NCI-H2227 treated with DMSO at 0.1 percent for 48 hours (cell line): Measurements from ENCODE around the gene MTFR2.

Experiments used
- DNase-seq: peaks from one replicate; lab custom pipeline; 2025; lab: John Stamatoyannopoulos, UW

Gene MTFR2

DNA sequence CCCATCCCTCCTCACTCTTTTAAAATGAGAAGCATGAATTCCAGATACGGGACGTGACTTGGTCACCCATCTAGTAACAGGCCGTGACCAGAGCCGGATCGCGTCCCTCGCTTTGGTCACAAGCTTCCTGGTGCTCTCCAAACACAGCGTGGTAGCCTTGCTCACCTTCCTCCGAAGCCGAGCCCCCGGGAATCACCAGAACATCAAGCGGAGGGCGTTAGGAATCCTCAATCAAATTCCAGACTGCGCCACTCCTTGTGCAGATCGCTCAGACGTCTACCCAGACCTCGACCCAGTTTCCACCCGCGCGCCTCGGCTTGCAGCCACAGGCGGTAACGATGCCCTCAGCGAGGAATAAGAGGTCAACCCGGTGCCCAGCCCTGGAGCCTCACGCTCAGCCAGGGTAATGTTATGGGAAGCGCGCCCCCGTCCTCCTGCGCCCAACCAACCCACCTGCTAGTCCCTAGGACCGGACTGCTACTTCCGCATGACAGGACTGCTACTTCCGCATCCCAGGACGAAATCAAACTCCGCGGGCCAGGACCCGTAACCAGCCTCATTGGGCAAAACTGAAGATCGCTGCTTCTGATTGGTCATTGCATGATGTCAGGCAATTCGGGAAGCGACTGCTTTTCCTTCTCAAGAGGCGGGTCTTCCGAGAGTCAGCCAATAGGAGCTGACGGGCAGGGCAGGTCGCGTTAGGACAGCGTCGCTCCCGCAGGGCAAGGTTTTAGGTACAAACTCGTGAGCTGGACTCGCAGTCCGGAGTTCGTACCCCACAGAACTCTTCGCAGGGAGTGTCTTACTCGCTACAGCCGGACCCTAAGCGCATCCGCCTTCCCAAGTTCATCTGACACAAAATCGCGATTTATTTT lies at the start of gene MTFR2:
Gene MTFR2, minus strand, starts transcription at position 501 of the 875 bp plus-strand sequence. CDS start 1,212 bp downstream, outside the sequence.
- DNase-seq = peak; percentile 91

DNA sequence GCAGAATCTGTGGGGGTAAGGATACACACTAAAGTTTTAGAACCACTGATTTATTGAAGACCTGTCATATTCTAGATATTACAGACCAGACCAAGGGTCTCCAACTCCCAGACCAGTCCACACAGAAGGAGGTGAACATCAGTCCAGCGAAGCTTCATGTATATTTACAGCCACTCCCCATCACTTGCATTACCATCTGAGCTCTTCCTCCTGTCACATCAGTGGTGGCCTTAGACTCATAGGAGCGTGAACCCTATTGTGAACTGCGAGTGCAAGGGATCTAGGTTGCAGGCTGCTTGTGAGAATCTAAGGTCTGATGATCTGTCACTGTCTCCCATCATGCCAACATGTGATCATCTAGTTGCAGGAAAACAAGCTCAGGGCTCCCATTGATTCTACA lies 44.5 kb upstream of the MTFR2 start:
- no peak for DNase-seq

DNA sequence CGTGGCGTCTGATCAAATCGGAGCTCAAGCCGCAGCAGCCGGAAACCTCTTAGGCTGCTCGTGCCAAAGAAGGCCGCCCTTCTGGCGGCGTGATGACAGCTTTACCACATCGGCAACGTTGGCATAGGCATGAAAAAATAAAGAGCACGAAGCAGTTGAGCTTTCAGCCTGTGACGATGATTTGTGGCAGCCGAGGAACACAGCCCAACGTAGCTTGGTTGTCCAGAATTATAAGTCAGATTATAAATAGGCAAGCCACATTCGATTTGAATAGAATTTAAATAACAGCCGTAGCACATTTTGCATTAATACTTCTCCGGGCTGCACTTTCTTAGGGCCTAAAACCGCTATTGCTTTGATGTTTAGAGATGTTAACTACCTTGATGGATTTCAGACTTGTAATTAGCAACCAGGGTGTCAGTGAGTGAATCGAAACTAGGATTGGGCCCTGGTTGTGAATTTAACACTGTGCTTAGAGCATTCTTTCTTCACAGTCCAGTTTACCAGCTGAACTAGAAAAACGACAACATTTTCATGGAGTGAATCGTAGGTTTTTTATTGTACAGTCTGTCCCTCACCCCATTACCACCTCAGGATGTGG lies 40.4 kb upstream of the MTFR2 start:
- DNase-seq = no peak

- peak; percentile 93 for DNase-seq
Observed at GRCh38 chr6:136289579-136290409, 39.7 kb upstream of the MTFR2 start, which contains the start of gene BCLAF1. Gene BCLAF1 (minus strand): TSS chr6:136289846. CDS start chr6:136279866, 9,980 bp downstream.

GRCh38 chr6:136289327-136289578 lies 39.1 kb upstream of the MTFR2 start:
- peak; percentile 90 for DNase-seq

DNA sequence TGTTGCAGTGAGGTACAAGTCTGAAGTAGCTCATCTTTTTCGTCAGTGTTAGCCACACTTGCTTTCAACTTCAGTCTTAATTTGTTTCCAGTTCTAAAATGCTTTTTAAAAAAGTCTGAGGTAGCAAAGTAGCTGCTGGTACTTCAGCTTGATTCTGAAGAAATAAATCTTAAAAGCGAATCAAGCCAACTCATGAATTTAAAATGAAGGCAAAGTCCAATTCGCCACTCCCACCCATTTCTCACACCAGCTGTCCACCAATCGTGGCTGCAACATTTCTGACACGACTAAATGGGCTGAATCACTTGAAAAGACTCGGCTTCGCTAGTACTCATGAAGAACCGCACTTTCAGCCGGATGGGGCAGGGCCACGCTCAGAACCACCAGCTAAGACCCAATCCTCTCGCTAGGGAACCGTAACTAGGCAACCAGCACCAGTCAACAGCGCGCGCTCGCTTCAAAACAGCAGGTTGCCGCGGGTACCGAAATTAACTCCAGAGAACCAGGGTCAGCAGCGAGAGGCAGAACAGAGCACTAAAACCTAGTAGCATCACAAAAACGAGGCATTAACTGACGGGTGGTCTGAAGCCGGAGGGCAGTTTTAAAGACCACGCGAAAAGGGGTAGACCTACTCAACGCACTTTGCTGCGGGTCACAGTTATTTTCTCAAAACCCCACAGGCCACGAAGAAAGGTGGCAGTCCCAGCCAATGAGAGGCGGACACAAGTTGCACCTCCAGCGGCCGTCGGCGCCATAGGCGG lies 38.6 kb upstream of the MTFR2 start:
- DNase-seq = peak; percentile 87

GRCh38 chr6:136284909-136285308 lies 34.8 kb upstream of the MTFR2 start:
- DNase-seq = no peak

DNA sequence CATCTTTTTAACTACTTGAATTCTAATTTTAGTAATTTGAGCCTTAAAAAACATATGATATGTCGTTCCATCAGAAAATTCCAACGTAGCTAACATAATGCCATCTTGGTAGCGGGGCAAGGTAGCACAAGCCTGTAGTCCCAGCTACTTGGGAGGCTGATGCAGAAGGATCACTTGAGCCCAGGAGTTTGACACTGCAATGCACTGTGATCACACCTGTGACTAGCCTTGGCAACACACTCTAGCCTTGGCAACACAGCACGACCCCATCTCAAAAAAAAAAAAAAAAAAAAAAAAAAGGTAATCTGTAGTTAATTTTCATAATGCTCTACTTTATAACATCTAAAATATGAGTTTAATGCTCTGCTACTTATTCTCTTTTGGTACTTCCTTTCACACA lies 32.8 kb upstream of the MTFR2 start:
- no peak for DNase-seq

GRCh38 chr6:136280032-136280609 lies 30.0 kb upstream of the MTFR2 start:
- no peak for DNase-seq

- no peak for DNase-seq
Observed at GRCh38 chr6:136274062-136274461, 24.0 kb upstream of the MTFR2 start.

DNA sequence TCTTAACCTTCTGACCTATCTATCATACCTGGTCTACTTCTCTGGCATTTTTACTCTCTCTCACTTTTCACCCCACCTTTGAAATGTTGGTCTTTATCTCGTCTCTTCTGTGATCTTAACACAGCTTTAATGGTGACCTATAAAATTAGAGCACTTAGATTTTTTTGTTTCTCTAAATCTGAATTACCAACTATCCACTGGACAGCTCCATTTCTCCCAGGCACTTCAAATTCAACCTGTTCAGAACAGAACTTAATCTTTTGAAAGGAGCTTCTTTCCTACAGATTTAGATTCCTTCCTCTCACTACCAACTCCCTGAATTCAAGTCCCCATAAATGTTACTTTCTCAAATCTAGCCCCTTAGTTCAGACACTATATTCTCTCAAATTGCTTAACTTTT lies 15.0 kb upstream of the MTFR2 start:
- no peak for DNase-seq

- no peak for DNase-seq
Observed at GRCh38 chr6:136262940-136263339, 12.8 kb upstream of the MTFR2 start.

DNA sequence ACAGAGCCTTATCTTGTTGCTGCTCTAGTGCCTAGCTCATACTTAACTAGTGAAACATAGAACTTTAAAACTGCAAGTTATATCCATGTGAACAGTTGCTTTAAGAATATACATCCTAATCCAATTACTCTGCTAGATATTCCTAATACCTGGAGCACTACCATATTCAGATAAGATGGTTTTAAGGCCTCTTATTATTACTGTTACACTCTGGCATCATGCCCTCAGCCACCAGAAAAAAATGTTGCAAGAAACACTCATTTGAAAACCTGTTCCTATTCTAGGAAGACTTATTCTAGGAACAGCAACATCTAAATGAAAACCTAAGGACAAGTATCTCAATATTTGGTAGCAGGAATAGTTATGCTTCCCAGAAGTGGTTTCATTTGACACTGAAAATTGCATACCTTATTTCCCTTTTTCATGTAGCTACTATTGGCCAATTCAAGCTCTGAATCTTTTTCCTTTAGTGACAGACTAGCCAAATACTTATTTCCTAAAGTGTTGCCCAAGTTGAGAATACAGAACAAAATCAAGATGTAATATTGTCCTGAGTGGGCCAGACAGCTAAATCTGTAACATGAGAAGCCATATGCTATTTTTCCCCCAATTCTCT lies 4.8 kb upstream of the MTFR2 start:
- DNase-seq = no peak

DNA sequence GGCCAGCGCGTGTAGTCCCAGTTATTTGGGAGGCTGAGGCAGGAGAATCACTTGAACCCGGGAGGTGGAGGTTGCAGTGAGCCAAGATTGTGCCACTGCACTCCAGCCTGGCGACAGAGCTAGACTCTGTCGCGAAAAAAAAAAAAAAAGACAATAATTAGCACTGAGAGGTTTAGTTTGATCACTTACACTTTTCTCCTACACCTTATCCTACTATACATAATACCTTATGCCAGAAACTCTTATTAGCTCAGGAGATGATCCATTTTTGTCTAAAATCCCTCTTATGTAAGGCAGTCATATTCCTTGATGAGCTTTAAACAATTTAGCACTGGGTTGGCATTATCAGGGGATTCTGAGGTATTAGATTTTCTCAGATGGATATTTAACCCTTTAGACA lies 3.6 kb upstream of the MTFR2 start:
- DNase-seq = no peak

GRCh38 chr6:136252441-136252840 lies 2.3 kb upstream of the MTFR2 start:
- no peak for DNase-seq

DNA sequence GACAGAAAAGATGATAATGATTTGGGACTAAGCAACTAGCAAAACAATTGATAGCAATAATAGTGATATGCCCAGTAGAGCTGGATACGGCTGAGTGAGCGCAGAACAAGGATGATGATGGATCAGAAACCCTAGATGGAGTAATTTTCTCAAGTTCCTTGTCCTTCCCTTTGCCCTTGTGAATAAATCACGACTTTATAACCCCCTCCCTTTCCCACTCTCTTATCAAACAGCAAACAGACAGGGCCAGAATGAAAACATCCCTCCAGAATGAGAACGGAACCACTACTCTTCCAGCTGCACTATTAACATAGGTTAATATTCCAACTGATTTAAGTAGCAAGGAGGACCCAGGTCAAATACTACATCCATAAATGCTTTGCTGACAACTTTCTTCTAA lies 1.3 kb upstream of the MTFR2 start:
- no peak for DNase-seq

GRCh38 chr6:136250686-136251008 lies 536 bp upstream of the MTFR2 start:
- DNase-seq = no peak

DNA sequence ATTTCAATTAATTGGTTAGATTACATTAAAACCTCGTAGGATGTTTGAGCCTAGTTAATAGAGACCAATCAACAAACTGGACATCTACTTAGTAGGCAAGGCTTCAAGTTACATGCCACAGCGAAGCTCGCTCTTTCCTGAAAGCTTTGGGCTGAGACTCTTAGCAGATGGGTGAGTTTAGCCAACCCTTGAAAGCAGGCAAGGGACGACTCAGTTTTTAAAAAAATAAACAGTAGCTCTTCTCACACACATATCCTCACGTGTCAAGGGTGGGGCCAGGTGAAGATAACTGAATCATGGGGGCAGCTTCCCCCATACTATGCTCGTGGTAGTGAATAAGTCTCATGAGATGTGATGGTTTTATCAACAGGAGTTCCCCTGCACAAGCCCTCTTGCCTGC lies 775 bp downstream of the MTFR2 start:
- DNase-seq = no peak

DNA sequence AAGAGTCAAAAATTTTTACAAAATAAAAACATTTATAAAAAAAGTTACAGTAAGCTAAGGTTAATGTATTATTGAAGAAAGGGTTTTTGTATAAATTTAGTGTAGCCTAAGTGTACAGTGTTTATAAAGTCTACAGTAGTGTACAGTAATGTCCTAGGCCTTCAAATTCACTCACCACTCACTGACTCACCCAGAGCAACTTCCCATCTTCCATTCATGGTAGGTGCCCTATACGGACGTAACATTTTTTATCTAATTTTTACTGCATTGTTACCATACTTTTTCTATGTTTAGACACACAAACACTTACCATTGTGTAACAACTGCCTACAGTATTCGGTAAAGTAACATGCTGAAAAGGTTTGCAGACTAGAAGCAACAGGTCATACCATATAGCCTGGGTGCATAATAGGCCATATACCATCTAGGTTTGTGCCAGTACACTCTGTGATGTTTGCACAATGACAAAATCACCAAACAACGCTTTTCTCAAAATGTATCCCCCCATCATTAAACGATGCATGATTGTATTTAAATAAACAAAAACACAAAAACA lies 6.0 kb downstream of the MTFR2 start:
- DNase-seq = no peak

DNA sequence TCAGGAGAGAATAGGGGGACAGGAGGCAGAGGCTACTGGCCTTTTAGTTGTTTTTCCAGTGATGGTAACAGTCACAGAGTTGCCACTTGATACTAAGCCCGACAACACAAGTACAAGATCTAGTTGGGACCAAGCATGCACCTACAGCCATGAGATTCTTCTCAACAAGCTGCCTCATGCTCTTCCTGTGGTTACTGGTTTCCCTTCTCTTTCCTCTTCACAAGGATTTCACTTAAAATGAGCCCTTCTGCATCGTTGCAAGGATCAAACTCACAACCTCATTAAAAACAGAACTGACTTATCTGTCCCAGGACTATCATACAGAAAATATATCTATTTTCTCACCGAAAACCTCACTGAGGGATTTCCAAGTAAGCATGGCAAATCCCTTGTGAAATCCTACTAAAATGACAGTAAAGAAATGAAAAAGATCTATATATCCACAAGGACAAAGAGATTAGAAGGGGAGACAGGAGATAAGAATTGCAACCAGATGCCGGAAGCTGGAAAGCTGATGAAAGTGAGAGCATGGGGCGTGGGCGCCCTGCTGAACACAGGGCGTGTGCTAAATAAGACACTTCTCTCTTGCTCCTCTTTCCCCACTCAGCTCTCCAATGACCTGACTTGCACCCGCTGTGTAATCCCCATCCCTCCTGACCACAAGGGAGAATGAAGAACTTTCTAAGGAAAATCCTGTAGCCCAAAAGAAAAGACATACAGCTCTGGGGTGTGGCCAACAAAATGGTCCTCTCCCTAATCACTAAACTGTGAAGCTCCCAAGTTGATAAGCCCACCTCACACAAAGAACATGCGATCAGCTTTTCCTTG lies 13.4 kb downstream of the MTFR2 start:
- no peak for DNase-seq
